ENCODE data around the gene REEP1.

Gene REEP1

DNA sequence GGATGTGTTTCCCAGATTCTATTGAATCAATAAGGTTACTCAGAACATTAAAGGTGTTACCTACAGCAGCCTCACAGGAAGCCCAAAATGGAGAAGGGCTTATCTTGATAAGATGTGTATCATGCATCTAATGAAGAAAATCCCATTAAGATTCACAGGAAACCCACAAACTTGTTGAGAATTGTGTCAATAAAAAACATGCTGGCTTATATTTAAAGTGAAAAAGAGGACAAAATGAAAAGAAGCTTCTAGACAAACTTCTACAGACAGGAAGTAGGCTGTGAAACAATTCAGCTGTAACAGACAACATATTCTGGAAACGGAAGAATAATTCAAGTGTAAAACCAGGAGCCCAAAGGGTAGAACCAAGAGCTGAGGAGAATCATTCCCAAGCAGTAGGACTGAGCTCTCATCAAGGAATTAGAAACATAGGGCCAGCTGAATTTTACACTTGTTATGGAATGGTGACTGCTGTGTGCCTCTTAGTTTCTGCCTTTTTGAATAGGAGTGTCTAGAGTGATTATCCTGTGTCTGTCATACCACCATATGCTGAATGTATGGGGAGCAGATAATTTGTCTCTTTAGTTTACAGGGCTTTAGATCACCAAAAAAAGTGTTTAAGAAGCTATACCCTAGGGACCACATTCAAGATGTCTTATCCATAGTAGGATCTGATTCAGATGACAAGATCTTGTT lies 151.8 kb downstream of the REEP1 start:
- DNase-seq = peak; percentile 18

DNA sequence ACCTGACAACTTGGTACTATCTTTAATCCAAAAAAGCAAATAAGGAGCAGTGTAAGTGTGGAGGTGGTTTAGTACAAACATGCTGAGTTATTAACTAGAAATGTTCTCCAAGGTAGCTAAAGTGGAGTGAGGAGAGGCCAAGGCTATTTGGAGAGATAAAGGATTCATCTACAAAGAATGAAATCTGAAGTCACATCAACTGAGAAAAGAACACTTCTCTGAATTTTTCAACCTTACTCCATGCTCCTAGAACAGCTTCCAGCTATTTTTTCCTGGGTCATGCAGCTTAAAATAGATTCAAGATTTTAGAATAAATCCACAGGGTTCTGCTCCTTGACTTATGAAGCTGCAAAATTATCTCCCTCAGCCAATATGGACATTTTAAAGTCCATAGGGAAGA lies 160.8 kb downstream of the REEP1 start:
- no peak for DNase-seq

DNA sequence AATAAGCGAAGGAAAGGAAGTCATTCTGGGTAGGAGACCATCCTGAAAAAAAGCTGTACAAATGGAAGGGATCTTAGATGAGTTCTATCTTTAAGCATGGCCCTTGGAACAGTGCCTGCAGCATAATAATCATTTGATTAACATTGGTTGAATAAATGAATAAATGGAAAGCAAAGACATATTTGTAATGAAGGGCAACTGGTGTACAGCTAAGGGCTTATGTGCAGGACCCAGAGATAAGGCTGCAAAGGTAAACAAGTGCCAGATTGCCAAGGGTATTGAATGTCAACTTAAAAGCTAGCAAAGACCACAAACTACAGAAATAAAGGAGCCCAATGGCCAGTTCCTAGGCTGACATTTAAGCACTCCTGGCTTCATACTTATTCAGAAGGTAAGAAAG lies 161.6 kb downstream of the REEP1 start:
- DNase-seq = no peak

DNA sequence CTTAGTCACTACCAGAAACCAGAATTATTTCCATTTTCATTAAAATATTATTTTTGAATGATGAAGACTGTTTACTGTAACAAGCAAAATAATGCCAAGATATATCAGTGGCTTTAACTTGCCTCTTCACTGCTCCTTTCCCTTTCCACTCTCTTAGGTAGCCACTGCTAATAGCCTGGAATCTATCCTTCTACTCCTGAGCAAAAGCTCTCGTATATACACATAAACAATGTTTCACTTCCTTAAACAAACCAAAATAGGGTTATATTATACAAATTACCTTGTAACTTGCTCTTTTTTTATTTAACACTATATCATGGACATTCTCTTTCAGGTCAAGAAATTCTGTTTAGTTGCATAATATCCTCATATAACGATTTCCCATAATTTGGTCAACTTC lies 163.0 kb downstream of the REEP1 start:
- DNase-seq = no peak

DNA sequence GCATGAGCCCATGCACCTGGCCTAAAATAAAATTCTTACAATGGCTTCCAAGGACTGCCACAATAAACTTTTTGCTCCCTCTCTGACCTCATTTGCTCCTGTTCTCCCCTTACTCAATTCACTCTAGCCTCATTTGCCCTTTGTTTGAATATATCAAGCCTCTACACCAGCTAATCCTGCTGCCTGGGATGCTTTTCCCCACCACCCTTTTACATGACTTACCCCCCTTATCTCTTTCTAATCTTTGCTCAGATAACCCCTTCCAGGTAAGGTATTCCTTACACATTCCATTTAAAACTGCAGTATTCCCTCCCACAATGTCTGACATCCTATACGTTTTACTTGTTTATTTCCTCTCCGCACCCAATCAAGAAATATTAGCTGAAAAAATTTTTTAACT lies 164.8 kb downstream of the REEP1 start:
- no peak for DNase-seq

DNA sequence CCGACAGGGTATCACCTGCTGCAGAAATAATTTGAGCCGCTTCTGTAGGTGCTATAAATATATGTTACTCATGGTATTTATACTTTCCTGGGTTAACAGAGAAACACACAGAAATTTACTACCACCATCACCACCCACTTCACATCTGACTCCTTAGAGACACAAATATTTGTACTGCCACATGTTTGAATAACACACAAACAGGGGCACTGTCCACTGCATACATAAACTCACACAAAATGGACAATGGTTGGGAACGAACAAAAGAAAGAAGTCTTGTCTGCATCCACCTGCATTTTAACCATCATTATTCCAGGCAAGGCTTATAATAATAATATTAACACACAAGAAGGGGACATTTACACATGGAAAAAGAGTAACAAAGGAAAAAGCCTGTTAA lies 166.1 kb downstream of the REEP1 start:
- no peak for DNase-seq

DNA sequence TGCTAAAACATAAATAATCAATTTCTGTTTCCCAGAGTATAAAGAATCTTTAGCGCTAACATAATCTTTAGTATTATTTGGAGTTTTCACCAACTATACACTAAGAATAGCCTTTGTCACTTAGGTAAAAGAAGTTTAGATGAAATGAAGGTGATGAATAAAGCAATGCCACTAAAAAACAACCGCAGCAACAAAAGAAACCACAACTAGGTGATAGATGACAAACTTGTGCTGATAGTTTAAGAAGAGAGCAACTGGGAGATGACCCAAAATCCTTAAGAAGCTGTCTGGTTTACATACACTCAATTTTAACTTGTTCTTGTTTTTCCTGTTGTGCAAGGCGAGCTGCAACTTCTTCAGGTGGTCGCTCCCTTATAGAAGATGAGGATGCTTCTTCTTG lies 167.0 kb downstream of the REEP1 start:
- DNase-seq = no peak
